HS-5 (cell line): ENCODE data around the gene SLC43A3.

Experiments
- DNase-seq: peaks from one replicate; pipeline ENCODE4 v3.0.0-alpha.2; 2012; ENCODE audit warnings: low read depth

Gene SLC43A3

GRCh38 chr11:57357310-57357709 lies 69.6 kb downstream of the SLC43A3 start:
- DNase-seq: no peak
